HepG2 (cell line): ENCODE data around the gene NDRG3. TPM values are rescaled to one million over a fixed set of nuclear protein-coding genes. Genes with fewer than 3 reads are reported as not detected.

Source experiments
- BORCS8-MEF2B ChIP-seq: sonication (generic); formaldehyde crosslinking; IDR thresholded peaks from 2 replicates; pipeline ENCODE4 v1.8.0; 2022; ENCODE audit warnings: mild to moderate bottlenecking, missing genetic modification reagents
- CHCHD3 ChIP-seq: sonication (generic); formaldehyde crosslinking; IDR thresholded peaks from 2 replicates; pipeline ENCODE4 v1.8.0; 2022; ENCODE audit warnings: mild to moderate bottlenecking, missing genetic modification reagents, moderate library complexity
- GATA4 ChIP-seq: sonication (generic); IDR thresholded peaks from 2 replicates; pipeline ENCODE4 v1.6.1; 2016; ENCODE audit warnings: antibody characterized with exemption, low read depth, borderline replicate concordance
- HOXA3 ChIP-seq: sonication (generic); formaldehyde crosslinking; IDR thresholded peaks from 2 replicates; pipeline ENCODE4 v1.5.0; 2020; ENCODE audit warnings: missing genetic modification reagents
- KAT2B ChIP-seq: fragments of 150-350 bp; IDR thresholded peaks from 2 replicates; pipeline ENCODE4 v1.6.1; 2014; ENCODE audit warnings: low read depth, low read length, borderline replicate concordance
- MATR3 ChIP-seq: sonication (generic); formaldehyde crosslinking; IDR thresholded peaks from 2 replicates; pipeline ENCODE4 v1.4.0; 2020; ENCODE audit warnings: missing genetic modification reagents
- NFIB ChIP-seq: sonication (generic); formaldehyde crosslinking; IDR thresholded peaks from 2 replicates; pipeline ENCODE4 v1.9.0; 2021; ENCODE audit warnings: missing genetic modification reagents, mild to moderate bottlenecking, borderline replicate concordance
- SNAI1 ChIP-seq: sonication (generic); formaldehyde crosslinking; IDR thresholded peaks from 2 replicates; pipeline ENCODE4 v1.5.0; 2020; ENCODE audit warnings: mild to moderate bottlenecking, missing genetic modification reagents, borderline replicate concordance
- WIZ ChIP-seq: sonication (generic); formaldehyde crosslinking; IDR thresholded peaks from 2 replicates; pipeline ENCODE4 v1.5.1; 2020; ENCODE audit warnings: mild to moderate bottlenecking, missing genetic modification reagents
- ZNF143 ChIP-seq: sonication (generic); formaldehyde crosslinking; IDR thresholded peaks from 2 replicates; pipeline ENCODE4 v1.4.0; 2020; ENCODE audit warnings: missing genetic modification reagents
- ZNF207 ChIP-seq: fragments of 450-650 bp; IDR thresholded peaks from 2 replicates; pipeline ENCODE4 v1.6.1; 2016; ENCODE audit warnings: antibody characterized with exemption, borderline replicate concordance
- ZNF234 ChIP-seq: sonication (generic); formaldehyde crosslinking; conservative IDR thresholded peaks from 2 replicates; pipeline ENCODE4 v1.5.1; 2020; ENCODE audit warnings: mild to moderate bottlenecking, missing genetic modification reagents
- ZNF616 ChIP-seq: sonication (generic); formaldehyde crosslinking; IDR thresholded peaks from 2 replicates; pipeline ENCODE4 v1.5.0; 2020; ENCODE audit warnings: low read depth, mild to moderate bottlenecking, missing genetic modification reagents
- ZNF674 ChIP-seq: sonication (generic); formaldehyde crosslinking; IDR thresholded peaks from 2 replicates; pipeline ENCODE4 v1.5.0; 2020; ENCODE audit warnings: low read depth, mild to moderate bottlenecking, missing genetic modification reagents
- ZNF678 ChIP-seq: sonication (generic); formaldehyde crosslinking; IDR thresholded peaks from 2 replicates; pipeline ENCODE4 v1.4.0; 2020; ENCODE audit warnings: mild to moderate bottlenecking, missing genetic modification reagents
- ZNF780A ChIP-seq: sonication (generic); formaldehyde crosslinking; IDR thresholded peaks from 2 replicates; pipeline ENCODE4 v1.8.0; 2022; ENCODE audit warnings: mild to moderate bottlenecking, missing genetic modification reagents, moderate library complexity
- ZSCAN30 ChIP-seq: sonication (generic); formaldehyde crosslinking; IDR thresholded peaks from 2 replicates; pipeline ENCODE4 v1.5.0; 2020; ENCODE audit warnings: mild to moderate bottlenecking, missing genetic modification reagents
- polyA plus RNA-seq, 8 experiments: library from polyadenylated mRNA; depleted of rRNA in 3 of 8; stranded (reverse) in 7 of 8; unstranded in 1 of 8; fragments of >200 nt; fragmentation: Illumina TruSeq in 4 of 8; extraction: Trizol in 4 of 8; gene quantifications; 2 replicates each; pipeline versions ENCODE4 v1.2.1 to v1.2.3, GENCODE V29; 2011 to 2016; ENCODE audit warnings: low read depth in 4 of 8, missing spikeins in 1 of 8, mixed read lengths in 1 of 8; ENCODE audit not compliant: insufficient read depth in 1 of 8
- total RNA-seq, 5 experiments: library from RNA; depleted of rRNA; stranded (reverse); fragments of >200 nt; fragmentation: Illumina TruSeq; extraction: Trizol; gene quantifications; 2 replicates each; pipeline ENCODE4 v1.2.3, GENCODE V29; 2016; ENCODE audit warnings: low read depth in 1 of 5
- TF ChIP-seq, protein P1 (sequence below): fragments of 450-650 bp; IDR thresholded peaks from 2 replicates; pipeline ENCODE4 v1.6.1; 2017; ENCODE audit warnings: mild to moderate bottlenecking
- TF ChIP-seq, protein P2 (sequence below): sonication (generic); formaldehyde crosslinking; IDR thresholded peaks from 2 replicates; pipeline ENCODE4 v1.4.0; 2020; ENCODE audit warnings: missing genetic modification reagents, mild to moderate bottlenecking, borderline replicate concordance
- TF ChIP-seq, protein P3 (sequence below): sonication (generic); formaldehyde crosslinking; IDR thresholded peaks from 2 replicates; pipeline ENCODE4 v1.4.0; 2020; ENCODE audit warnings: missing genetic modification reagents
- TF ChIP-seq, protein P4 (sequence below): sonication (generic); formaldehyde crosslinking; IDR thresholded peaks from 2 replicates; pipeline ENCODE4 v1.4.0; 2020; ENCODE audit warnings: missing genetic modification reagents

The NDRG3 gene
- total and polyA plus RNA-seq, 2 of the 13 experiments (the other 11 are each of a cell fraction or from before 2014, with no cell fraction given): 36.0 to 40.5 TPM

DNA sequence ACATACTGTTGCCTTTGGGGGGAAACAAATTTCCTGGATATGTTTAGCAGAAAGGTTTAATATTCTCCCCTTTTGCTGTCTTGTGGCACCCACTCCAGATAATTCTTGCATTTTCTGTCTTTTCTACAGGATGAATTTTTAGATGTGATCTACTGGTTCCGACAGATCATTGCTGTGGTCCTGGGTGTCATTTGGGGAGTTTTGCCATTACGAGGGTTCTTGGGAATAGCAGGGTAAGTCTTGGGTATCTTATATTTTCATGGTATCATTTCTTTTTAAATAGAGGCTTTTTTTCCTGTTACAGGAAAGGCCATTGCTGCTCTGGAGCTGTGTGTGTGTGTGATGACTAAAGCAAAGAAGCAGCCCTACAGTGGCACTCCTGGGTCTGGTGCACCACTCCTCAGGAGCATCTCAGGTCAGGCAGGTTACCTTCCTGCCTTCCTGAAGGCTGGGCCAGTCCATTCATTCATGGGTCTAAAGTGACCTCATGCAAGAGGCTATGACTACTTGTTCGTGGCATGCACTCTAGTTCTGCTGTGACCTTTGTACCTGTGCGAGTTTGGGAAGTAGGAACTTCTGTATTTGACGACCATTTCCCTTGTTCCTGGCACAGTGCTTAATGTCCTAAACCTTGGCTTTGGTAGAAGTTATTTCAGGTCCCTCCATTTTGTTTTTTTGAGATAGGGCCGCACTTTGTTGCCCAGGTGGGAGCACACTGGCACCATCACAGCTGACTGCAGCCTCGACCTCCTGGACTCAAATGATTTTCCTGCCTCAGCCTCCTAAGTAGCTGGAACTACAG, 138.1 kb downstream of the NDRG3 start (continued):
- TF ChIP-seq, protein P1, sequence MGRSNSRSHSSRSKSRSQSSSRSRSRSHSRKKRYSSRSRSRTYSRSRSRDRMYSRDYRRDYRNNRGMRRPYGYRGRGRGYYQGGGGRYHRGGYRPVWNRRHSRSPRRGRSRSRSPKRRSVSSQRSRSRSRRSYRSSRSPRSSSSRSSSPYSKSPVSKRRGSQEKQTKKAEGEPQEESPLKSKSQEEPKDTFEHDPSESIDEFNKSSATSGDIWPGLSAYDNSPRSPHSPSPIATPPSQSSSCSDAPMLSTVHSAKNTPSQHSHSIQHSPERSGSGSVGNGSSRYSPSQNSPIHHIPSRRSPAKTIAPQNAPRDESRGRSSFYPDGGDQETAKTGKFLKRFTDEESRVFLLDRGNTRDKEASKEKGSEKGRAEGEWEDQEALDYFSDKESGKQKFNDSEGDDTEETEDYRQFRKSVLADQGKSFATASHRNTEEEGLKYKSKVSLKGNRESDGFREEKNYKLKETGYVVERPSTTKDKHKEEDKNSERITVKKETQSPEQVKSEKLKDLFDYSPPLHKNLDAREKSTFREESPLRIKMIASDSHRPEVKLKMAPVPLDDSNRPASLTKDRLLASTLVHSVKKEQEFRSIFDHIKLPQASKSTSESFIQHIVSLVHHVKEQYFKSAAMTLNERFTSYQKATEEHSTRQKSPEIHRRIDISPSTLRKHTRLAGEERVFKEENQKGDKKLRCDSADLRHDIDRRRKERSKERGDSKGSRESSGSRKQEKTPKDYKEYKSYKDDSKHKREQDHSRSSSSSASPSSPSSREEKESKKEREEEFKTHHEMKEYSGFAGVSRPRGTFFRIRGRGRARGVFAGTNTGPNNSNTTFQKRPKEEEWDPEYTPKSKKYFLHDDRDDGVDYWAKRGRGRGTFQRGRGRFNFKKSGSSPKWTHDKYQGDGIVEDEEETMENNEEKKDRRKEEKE: no peak
- no peak for TF ChIP-seq SNAI1
- TF ChIP-seq, protein P2, sequence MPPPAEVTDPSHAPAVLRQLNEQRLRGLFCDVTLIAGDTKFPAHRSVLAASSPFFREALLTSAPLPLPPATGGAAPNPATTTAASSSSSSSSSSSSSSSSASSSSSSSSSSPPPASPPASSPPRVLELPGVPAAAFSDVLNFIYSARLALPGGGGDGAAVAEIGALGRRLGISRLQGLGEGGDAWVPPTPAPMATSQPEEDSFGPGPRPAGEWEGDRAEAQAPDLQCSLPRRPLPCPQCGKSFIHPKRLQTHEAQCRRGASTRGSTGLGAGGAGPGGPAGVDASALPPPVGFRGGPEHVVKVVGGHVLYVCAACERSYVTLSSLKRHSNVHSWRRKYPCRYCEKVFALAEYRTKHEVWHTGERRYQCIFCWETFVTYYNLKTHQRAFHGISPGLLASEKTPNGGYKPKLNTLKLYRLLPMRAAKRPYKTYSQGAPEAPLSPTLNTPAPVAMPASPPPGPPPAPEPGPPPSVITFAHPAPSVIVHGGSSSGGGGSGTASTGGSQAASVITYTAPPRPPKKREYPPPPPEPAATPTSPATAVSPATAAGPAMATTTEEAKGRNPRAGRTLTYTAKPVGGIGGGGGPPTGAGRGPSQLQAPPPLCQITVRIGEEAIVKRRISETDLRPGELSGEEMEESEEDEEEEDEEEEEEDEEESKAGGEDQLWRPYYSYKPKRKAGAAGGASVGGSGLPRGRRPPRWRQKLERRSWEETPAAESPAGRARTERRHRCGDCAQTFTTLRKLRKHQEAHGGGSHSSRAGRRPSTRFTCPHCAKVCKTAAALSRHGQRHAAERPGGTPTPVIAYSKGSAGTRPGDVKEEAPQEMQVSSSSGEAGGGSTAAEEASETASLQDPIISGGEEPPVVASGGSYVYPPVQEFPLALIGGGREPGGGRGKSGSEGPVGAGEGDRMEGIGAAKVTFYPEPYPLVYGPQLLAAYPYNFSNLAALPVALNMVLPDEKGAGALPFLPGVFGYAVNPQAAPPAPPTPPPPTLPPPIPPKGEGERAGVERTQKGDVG: no peak
- TF ChIP-seq WIZ (CRISPR knock-in tag): no peak
- TF ChIP-seq, protein P3, sequence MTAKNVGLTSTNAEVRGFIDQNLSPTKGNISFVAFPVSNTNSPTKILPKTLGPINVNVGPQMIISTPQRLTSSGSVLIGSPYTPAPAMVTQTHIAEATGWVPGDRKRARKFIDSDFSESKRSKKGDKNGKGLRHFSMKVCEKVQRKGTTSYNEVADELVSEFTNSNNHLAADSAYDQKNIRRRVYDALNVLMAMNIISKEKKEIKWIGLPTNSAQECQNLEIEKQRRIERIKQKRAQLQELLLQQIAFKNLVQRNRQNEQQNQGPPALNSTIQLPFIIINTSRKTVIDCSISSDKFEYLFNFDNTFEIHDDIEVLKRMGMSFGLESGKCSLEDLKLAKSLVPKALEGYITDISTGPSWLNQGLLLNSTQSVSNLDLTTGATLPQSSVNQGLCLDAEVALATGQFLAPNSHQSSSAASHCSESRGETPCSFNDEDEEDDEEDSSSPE (CRISPR knock-in tag): no peak
- no peak for TF ChIP-seq MATR3 (CRISPR knock-in tag)
- TF ChIP-seq ZSCAN30 (CRISPR knock-in tag): no peak
- no peak for TF ChIP-seq ZNF678
- TF ChIP-seq GATA4: no peak
- TF ChIP-seq ZNF234 (CRISPR knock-in tag): no peak
- no peak for TF ChIP-seq ZNF780A (CRISPR knock-in tag)
- no peak for TF ChIP-seq ZNF616 (CRISPR knock-in tag)
- no peak for TF ChIP-seq ZNF143 (CRISPR knock-in tag)
- no peak for TF ChIP-seq CHCHD3
- TF ChIP-seq BORCS8-MEF2B: 0 out of 2 replicates have a peak, but pooled peaks have one; percentile 39
- TF ChIP-seq KAT2B: no peak
- TF ChIP-seq, protein P4, sequence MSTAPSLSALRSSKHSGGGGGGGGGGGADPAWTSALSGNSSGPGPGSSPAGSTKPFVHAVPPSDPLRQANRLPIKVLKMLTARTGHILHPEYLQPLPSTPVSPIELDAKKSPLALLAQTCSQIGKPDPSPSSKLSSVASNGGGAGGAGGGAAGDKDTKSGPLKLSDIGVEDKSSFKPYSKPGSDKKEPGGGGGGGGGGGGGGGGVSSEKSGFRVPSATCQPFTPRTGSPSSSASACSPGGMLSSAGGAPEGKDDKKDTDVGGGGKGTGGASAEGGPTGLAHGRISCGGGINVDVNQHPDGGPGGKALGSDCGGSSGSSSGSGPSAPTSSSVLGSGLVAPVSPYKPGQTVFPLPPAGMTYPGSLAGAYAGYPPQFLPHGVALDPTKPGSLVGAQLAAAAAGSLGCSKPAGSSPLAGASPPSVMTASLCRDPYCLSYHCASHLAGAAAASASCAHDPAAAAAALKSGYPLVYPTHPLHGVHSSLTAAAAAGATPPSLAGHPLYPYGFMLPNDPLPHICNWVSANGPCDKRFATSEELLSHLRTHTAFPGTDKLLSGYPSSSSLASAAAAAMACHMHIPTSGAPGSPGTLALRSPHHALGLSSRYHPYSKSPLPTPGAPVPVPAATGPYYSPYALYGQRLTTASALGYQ (CRISPR knock-in tag): no peak; the same call in 1 of the 2 replicates
- TF ChIP-seq NFIB: no peak
- no peak for TF ChIP-seq ZNF674 (CRISPR knock-in tag)
- TF ChIP-seq ZNF207: no peak
- TF ChIP-seq HOXA3: peak; percentile 88
